GM12891 (cell line): Measurements from ENCODE around the gene SEMA5A.

Experiments used
- PAX5 ChIP-seq: IDR thresholded peaks from 2 replicates; pipeline ENCODE4 v1.6.1; 2011; ENCODE audit warnings: low read length, moderate library complexity, mild to moderate bottlenecking; ENCODE audit not compliant: insufficient read depth, severe bottlenecking
- POLR2A ChIP-seq: IDR thresholded peaks from 2 replicates; pipeline ENCODE4 v1.6.1; 2011; ENCODE audit warnings: low read depth, low read length, control low read depth
- POLR2AphosphoS5 ChIP-seq: IDR thresholded peaks from 2 replicates; pipeline ENCODE4 v1.6.1; 2011; ENCODE audit warnings: low read depth, low read length, control low read depth
- TAF1 ChIP-seq: IDR thresholded peaks from 2 replicates; pipeline ENCODE4 v1.6.1; 2011; ENCODE audit warnings: low read depth, low read length, control low read depth

- TF ChIP-seq POLR2A (no peak), TAF1 (no peak), POLR2AphosphoS5 (no peak), PAX5 (no peak)
Measured at GRCh38 chr5:9421884-9422283, 124.0 kb downstream of the SEMA5A start.
